ENCODE results near the gene PIK3C2G.

DNA sequence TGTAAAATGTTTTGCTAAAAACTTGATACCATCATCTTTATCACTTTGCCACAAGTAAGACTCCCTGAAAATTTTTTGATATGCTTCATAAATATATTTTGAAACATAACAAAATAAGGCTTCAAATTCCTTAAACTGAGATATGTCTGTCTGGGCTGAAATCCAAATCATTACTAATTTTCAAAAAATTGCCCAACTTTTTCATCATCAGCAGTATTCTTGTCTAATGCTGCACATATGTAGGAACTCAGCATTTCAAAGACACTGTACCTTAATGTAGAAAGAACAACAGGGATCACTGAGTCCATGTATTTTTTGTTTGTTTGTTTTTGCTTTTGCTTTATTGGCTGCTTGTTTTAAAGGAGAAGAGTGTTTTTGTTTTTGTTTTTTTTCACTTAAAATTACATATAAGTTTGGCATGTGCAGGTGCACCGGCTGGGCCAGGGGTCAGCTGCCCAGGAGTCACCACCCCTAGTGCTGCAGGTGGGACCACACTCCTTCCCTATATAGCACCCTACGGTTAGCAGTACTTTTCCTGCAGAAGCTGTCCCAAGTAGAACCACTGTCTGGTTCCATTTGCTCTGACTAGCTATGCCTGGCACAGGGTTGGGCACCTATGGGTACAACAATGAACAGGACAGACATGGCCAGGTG, 231.2 kb downstream of the PIK3C2G start:
- TF ChIP-seq, protein P1, sequence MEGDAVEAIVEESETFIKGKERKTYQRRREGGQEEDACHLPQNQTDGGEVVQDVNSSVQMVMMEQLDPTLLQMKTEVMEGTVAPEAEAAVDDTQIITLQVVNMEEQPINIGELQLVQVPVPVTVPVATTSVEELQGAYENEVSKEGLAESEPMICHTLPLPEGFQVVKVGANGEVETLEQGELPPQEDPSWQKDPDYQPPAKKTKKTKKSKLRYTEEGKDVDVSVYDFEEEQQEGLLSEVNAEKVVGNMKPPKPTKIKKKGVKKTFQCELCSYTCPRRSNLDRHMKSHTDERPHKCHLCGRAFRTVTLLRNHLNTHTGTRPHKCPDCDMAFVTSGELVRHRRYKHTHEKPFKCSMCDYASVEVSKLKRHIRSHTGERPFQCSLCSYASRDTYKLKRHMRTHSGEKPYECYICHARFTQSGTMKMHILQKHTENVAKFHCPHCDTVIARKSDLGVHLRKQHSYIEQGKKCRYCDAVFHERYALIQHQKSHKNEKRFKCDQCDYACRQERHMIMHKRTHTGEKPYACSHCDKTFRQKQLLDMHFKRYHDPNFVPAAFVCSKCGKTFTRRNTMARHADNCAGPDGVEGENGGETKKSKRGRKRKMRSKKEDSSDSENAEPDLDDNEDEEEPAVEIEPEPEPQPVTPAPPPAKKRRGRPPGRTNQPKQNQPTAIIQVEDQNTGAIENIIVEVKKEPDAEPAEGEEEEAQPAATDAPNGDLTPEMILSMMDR (IDR thresholded peaks at IDR 0.05), result no peak
- no peak for TF ChIP-seq ZFX (IDR thresholded peaks at IDR 0.05; ENCODE audit: borderline replicate concordance)
